Right renal cortex interstitium (tissue), 3 donors: ENCODE measurements around the gene NOTCH1. TPM values are rescaled to one million over a fixed set of nuclear protein-coding genes. Genes with fewer than 3 reads are reported as not detected.

Source experiments
- DNase-seq, 3 donors: peaks; one replicate each; pipeline ENCODE4 v3.0.0-alpha.2; 2013; ENCODE audit warnings: low read depth in 3 of 3, low spot score in 2 of 3
- polyA plus RNA-seq, 3 donors: library from polyadenylated mRNA; unstranded; fragments of 120-200 nt; gene quantifications; one replicate each; pipeline ENCODE4 v1.2.1, GENCODE V29; 2013; ENCODE audit not compliant: insufficient read length in 3 of 3

The NOTCH1 gene
- polyA plus RNA-seq, 3 donors: 21.0 to 24.5 (median 22.3) TPM

GRCh38 chr9:136522314-136523237 lies 23.3 kb downstream of the NOTCH1 start:
- no peak for DNase-seq

GRCh38 chr9:136521537-136521936 lies 24.3 kb downstream of the NOTCH1 start:
- no peak for DNase-seq

- no peak for DNase-seq
These were observed 25.8 kb downstream of the NOTCH1 start for GRCh38 chr9:136520053-136520540.

- DNase-seq: no peak
These were observed 26.4 kb downstream of the NOTCH1 start for GRCh38 chr9:136519263-136520052.

- no peak for DNase-seq
These were observed 27.2 kb downstream of the NOTCH1 start for GRCh38 chr9:136518623-136519022.

GRCh38 chr9:136517950-136518349 lies 27.9 kb downstream of the NOTCH1 start:
- DNase-seq: no peak

GRCh38 chr9:136517012-136517743 lies 28.7 kb downstream of the NOTCH1 start:
- DNase-seq: no peak

- DNase-seq: no peak
These were observed 29.6 kb downstream of the NOTCH1 start for GRCh38 chr9:136516191-136516654.

- DNase-seq: no peak
These were observed 30.6 kb downstream of the NOTCH1 start for GRCh38 chr9:136515276-136515675.

GRCh38 chr9:136514022-136514714 lies 31.7 kb downstream of the NOTCH1 start:
- DNase-seq: no peak

- no peak for DNase-seq
These were observed 32.7 kb downstream of the NOTCH1 start for GRCh38 chr9:136513191-136513590.

GRCh38 chr9:136512651-136513071 lies 33.2 kb downstream of the NOTCH1 start:
- DNase-seq: no peak

- DNase-seq: no peak
These were observed 33.9 kb downstream of the NOTCH1 start for GRCh38 chr9:136511670-136512592.

GRCh38 chr9:136511144-136511669 lies 34.6 kb downstream of the NOTCH1 start:
- no peak for DNase-seq

GRCh38 chr9:136510561-136510960 lies 35.3 kb downstream of the NOTCH1 start:
- no peak for DNase-seq

- no peak for DNase-seq
These were observed 36.3 kb downstream of the NOTCH1 start for GRCh38 chr9:136509549-136509948.

GRCh38 chr9:136508729-136509500 lies 36.9 kb downstream of the NOTCH1 start:
- DNase-seq: no peak

- no peak for DNase-seq
These were observed 37.9 kb downstream of the NOTCH1 start for GRCh38 chr9:136507992-136508375.
